GM18520 (cell line): ENCODE data around the gene SLC35F3.
"Not testable (repeated sequence)": the region's sequence is repeated elsewhere in the genome, so short reads cannot be mapped to it uniquely, and the experiment has no call there.

Experiments
- ATAC-seq: cut with Tn5 transposase; IDR thresholded peaks from one replicate; pipeline ENCODE4 v1.9.1; 2021; ENCODE audit not compliant: unreplicated experiment

Gene SLC35F3

DNA sequence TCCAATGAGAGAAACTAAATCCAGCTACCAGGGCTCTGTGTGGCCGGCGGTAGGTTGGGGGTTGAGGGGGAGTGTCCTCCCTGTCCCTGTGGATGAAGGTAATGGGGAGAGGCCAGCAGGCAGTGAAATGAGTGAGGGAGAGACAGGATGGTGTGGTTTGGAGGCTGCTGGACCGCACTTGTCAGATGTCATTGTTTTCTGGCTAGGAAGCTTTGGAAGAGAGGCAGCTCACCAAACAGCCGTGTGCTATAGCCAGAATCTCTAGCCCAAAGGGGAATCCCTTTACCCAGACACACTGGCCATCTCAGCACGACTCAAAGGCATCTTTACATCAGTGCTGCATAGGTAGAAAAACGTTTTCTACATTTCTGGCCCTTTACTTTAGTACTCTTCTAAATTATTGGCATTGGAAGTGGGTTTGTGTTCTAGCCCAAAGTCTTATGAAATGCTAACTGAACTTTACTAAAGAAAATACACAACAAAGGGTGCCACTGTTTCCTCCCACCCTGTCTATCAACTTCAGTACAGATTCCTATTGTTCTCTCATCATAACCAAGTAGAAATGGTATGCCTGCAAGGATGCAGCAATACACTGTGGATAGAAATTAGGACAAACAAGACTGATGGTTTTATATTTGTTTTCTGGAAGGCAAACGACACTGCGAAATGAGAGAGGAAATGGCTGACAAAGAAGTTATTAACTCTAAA lies 372.8 kb downstream of the SLC35F3 start:
- ATAC-seq = no peak

DNA sequence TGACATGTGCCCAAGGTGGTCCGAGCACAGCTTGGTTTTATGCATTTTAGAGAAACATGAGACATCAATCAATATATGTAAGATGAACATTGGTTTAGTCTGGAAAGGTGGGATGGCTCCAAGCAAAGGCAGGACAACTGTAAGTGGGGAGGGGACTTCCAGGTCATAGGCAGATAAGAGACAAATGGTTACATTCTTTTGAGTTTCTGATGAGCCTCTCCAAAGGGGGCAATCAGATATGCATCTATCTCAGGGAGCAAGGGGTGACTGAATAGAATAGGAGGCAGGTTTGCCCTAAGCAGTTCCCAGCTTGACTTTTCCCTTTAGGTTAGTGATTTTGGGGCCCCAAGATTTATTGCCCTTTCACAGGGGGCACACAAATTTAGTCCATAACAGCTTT lies 374.5 kb downstream of the SLC35F3 start:
- ATAC-seq = no peak

DNA sequence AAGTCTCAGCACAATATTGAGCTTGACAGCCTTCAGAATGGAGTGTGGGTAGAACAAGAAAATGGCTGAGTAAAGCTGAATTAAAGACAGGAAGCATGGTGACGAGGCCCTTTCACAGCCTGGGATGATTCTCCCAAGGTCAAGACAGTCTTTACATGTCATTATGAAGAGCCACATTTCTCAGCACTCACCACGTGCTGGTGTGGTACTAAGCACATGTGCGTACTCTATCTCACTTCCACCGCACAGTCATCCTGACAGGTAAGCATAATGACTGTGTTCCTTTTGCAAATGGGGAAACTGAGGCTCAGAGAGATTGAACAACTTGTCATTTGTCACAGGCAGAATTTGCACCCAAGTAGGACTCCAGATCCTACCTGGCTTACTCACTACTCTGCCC lies 376.0 kb downstream of the SLC35F3 start:
- ATAC-seq = no peak

DNA sequence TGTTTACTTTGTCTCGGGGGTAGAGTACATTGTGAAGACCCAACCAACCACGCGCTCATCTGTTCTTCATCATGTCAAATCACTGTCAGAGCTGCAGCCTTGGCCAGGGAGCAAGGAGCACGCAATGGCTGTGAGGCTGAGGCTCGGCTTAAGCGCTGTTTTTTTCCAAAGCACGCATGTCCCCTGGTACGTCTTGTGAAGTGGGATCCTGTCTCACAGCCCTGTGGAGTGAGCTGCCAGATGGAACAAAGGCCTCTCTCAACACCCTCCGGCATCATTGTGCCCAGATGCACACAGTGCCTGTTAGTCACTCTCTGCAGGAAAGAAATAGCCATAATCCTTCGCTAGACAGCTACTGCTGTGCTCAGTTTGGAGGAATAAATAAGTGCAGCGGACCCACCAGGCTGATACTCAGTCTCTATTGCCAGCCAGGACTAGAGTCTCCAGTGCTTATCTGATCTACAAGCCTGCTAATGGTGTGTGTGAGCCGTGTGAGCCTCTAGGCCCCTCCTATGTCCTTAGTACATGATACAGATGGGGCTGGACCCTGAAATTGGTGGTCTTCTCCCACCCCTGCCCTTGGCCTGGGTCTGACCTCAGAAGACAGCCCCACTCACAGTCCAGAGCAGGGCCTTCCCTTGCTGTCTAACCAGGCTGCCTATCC lies 377.5 kb downstream of the SLC35F3 start:
- ATAC-seq = no peak

DNA sequence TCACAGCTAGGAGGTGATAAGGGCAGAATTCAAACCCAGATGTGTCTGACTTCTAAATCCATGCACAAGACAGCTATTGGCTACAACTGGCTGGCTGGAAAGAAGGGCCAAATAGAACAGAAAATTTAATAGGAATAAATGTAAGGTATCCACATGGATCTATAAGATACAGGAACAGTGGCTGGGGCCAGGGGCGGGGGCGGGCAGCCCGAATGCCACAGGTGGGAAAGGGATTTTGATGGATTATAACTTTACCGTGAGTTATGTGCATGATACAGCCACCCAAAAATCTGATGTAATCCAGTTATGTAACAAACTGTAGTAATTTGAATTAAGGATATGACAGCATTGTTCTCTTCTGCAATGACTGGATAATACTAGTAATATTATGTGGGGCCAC lies 381.7 kb downstream of the SLC35F3 start:
- ATAC-seq = no peak

DNA sequence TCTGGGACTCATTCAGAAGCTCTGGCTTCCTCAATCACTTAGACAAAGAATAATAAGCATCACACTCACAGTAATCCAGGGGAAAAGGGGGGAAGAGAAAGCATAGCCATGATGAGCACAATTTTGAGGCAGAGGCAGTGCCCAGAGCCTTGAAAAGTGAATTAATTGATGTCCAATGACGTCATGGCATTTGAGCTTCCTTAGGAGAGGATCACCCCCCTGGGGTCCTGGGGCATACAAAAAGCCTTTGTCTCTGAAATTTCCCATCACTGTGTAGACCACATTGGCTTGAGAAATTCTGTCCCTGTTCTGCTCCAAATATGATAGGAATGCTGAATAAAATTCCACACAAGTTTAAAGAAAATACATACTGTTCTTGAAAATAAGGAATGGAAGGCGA lies 384.5 kb downstream of the SLC35F3 start:
- ATAC-seq = no peak

DNA sequence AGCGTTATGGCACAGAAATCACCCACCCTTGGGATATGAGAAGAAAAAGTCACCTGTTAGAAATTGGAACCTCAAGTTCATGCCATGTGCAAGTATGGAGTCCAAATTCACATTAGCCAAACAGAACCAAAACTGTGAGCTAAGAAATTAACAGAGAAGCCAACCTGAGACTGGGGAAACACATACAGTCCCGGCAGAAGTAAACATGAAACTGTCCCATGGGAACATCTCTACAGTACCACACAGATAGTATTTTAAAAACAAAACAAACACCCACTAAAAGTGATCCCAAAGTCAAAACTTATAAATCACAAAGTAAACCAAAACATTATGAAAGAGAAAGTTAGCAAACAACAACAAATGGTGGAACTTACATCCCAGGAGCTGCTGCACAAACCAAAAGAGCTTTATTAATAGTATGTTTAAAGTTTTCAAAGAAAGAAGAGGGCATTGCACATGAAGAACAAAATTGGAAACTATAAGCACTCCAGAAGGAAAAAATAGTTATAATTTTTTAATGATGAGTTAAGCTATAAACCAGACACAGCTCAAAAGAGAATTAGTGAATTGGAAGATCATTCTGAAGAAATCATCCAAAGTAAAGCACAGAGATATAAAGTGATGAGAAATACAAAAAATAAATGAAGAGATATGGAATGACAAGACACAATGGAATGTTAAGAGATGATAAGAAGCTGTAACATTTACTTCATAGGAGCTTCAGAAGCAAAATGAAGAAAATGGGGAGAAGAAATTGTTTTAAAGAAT lies 385.2 kb downstream of the SLC35F3 start:
- ATAC-seq = no peak

DNA sequence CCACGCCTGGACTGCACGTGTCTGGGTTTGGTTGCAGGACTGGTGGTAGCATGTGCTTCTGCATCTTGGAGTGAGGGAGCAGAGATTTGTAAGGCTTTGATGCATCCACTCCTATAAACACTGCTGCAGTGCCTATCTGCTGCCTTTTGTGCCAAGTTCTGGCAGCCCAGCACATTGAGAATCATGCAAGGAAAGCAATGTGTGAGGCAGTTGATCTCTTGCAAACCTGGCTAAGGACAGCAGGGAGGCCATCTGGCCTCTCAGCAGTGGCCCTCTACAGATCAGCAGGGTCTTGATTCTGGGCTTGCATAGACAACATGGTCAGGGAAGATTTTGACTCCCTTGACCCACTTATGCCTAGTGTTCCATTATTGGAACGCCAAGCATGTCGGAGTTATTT lies 387.5 kb downstream of the SLC35F3 start:
- ATAC-seq = no peak

DNA sequence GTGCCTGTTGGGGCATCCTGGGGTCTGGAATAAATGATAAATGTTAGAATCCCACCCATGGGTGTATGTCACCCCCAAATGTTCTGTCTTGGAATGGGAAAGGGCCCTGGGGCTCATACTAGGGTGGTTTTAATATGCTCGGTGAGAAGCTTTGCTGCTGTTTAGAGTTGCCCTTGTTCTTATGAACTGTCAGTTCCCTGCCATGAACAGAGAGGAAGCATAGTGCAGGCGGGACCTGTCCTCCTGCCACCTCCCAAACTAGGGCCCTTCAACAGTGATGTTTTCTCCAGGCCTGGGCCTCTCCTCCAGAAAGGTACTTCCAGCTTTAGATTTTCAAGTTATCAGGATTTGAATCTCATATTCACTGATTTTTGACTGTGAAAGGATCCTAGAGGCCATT lies 388.1 kb downstream of the SLC35F3 start:
- no peak for ATAC-seq

DNA sequence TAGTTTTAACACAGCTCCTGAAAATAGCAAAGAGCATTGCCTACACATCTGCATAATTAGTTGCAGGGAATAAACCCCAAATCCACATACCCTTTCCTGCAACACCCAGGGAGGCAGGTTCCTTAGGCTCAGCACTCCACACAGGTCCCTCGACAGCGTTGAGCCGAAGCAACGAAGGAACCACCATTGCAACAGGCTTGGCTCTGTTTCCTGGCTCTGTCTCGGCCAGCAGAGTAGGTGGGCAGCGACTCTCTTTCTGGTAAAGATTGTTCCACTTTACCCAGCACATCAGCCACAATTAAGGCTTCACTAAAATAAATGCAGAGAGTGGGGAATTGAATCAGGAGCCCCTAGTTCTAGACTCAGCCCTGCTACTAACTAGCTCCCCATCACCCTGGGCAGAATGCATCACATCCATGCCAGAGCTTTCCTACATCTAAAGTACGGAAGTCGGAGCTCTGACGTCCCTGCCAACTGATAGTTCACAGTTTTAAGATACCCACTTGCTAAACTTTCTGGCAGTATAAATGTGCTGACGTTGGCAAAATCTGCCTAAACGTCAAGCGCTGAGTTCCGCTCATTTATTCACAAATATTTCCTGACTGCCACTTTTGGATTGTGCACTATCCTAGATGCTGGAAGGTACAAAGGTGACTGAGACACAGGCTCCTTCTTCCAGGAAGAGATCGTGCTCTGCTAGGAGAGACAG lies 389.8 kb downstream of the SLC35F3 start:
- no peak for ATAC-seq

DNA sequence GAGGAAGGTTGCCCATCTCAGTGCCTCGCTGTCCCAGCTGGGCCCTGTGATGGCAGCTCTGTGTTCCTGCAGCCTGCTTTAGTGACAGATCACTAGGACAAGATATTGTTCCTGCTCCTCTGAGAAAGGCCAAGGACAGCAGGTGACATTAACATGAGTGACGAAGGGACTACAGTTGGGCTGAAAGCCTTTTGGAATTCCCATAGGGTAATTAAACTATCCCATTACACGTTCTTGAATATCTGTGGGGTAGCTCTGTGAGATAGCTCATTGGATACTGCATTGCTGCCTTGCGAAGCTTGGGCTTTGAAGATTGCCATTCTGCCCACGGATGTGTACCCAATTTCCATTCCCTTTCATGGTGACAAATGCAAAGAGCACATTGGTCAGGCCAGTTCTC lies 390.6 kb downstream of the SLC35F3 start:
- ATAC-seq = no peak

DNA sequence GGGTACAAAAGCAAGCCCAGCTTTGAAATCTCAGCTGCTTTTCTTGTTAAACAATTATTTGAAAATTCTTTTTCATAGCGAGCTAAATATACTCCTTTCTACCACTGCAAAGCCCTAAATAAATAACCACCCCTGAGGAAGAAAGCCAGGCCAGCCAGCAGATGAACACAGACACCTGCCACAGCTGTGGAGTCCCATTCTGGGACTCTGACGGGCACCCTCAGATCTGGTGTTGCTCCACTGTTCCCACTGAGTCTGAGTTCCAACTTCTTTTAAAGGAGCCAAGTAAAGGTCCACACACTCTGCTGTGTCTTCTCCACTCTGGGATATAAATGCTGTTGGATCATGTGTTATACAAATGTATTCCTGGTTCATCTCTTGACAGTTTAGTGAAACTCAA lies 391.1 kb downstream of the SLC35F3 start:
- no peak for ATAC-seq

DNA sequence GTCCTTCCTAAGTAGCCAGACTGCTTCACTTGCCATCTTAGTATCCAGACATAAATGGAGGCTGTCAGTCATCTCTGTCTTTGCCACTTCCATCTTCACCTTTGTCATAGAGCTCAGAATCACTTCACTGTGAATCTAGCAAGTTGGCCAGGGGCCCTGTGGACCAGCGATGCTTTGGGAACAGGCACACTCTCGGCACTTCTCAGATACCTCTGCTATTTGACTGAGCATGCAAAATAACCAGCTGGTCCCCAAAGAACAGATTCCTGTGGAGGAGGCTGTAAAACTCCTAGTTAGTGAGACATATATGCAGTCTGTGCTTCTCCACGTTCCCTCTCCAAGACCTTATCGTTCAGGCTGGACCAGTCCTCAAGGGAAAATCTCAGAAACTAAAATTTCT lies 392.0 kb downstream of the SLC35F3 start:
- no peak for ATAC-seq

DNA sequence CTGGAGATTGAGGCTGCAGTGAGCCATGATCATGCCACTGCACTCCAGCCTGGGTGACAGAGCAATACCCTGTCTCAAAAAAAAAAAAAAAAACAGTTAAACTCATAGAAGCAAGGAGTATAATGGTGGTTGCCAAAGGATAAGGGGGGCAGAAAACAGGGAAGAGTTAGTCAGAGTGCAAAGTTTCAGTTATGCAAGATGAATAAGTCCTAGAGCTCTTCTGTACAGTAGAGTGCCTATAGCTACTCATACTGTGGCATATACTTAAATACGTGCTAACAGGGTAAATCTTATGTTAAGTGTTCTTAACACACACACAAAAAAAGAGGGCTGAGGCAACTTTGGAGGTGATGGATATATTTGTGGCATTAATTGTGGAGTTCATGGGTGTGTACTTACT lies 393.2 kb downstream of the SLC35F3 start:
- no peak for ATAC-seq

DNA sequence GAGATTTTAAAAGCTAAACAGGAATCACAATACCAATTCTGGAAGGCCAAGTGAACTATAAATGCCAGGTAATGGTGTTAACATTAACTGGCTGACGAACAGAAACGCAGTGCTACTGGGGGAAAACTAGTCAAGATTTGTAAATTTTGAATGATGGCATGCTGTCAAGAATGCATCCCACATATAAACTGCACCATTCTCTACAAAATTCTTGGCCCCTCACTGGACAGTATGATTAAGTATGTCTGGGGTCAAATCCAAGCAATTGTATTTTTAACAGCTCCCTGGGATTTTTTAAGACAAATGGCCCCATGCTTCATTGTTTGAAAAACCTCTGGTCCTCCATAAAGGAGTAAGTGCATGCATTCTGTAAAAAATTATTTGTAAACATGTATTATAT lies 395.6 kb downstream of the SLC35F3 start:
- ATAC-seq = no peak

DNA sequence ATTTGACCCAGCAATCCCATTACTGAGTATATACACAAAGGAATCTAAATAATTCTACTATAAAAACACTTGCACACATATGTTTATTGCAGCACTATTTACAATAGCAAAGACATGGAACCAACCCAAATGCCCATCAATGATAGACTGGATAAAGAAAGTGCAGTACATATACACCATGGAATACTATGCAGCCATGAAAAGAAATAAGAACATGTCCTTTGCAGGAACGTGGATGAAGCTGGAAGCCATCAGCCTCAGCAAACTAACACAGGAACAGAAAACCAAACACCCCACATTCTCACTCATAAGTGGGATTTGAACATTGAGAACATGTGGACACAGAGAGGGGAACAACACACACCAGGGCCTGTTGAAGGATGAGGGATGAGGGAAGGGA lies 397.2 kb downstream of the SLC35F3 start:
- ATAC-seq = not testable (repeated sequence)

DNA sequence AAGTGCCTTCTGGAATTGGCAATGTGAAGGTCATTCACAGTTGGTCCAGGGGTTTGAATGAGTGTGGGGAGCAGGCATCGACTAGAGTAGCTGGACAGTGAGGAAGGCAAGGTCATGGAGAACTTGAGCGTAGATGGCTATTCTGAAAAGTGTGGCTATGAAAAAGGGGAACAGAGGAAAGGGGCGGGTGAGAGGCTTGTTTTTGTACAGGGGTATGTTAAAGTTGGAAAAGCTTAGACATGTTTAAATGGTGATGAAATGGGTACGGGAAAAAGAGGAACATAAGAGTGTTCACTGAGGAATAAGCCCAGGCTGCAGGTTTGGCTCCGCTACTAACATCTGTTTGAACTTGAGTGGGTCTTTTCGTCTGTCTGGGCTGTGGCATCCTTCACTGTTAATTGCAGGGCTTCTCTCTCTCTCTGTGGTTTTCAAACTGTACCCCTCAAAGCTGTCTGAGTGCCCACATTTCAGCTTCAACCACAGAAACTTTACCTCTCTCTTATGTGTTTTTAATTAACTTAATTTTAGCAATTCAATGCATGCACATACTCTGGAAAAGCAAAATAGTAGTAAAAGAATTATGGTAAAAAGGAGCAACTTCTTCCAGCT lies 398.0 kb downstream of the SLC35F3 start:
- ATAC-seq = no peak

DNA sequence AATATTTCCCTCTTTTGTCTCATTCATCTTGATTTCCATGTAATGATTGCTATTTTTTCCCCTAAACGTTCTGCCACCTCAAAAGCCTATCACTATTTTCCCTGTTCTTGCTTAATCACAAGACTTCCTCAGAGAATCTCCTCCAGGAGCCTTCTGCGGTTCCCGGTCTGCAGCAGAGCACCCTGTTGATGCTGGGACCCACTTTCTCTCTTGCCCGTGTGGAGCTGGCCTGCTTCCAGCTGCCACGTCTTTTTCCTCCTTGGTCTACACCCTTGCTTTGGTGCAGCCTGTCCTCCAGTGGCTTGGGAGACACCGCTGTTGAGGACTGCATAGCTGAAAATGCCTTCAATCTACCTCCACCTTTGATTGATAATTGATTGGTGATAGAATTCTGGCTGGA lies 398.8 kb downstream of the SLC35F3 start:
- no peak for ATAC-seq

DNA sequence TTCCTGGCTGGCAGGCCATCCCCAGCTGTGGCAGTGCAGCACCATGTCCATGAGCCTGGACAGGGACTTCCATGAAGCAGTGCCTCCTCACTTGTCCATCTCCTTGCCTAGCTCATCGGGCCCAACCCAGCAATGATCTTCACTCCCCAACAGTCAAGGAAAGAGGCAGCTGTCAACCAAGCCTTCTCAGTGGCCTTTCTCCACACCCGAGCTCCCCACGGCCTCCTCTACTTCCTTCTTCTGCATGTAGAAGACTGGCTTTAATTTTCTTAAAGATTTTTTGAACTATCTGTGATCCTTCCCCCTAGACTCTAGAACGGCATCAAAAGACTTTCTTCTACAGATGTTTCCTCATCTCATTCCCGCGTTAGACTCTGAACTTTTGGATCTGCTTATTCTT lies 403.2 kb downstream of the SLC35F3 start:
- no peak for ATAC-seq

DNA sequence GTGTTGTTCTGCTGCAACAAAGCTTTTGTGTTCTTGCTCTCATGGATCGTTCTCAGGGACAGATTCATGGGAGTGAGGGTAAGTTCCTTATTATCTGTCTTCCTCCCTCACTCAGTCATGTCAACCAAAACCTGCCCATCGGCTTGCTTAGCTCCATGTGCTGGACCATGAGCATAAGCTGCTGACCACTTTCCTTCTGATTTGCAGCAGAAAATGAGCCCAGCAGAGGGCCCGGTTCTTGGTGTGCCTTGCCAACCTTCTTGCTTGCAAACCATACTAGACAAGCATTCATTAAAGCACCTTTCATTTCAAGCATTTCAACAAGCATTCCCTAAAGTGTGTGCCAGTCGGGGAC lies 404.7 kb downstream of the SLC35F3 start:
- ATAC-seq = no peak
